MM.1S (cell line): ENCODE measurements around the gene DEAF1.

Experiments used
- CTCF ChIP-seq: fragments of 300-600 bp; sonication (generic); IDR thresholded peaks from 2 replicates; pipeline ENCODE4 v1.5.1; 2016; ENCODE audit warnings: antibody characterized with exemption, low read length, mixed read lengths
- EZH2 ChIP-seq: fragments of 300-600 bp; sonication (generic); optimal IDR thresholded peaks from 2 replicates; pipeline ENCODE3; 2017; ENCODE audit warnings: low read depth, mild to moderate bottlenecking, antibody characterized with exemption, low read length, mixed read lengths
- EZH2phosphoT487 ChIP-seq: fragments of 300-600 bp; sonication (generic); IDR thresholded peaks from 2 replicates; pipeline ENCODE4 v1.6.1; 2018; ENCODE audit warnings: antibody characterized with exemption, low read length

- TF ChIP-seq EZH2 = no peak
- no peak for TF ChIP-seq CTCF
- TF ChIP-seq EZH2phosphoT487 = no peak
Observed at GRCh38 chr11:708511-708910, 13.5 kb upstream of the DEAF1 start.
